Ovary (tissue), 9 donors: ENCODE results near the gene KIF26B. TPM values are rescaled to one million over a fixed set of nuclear protein-coding genes. Genes with fewer than 3 reads are reported as not detected.

ENCODE experiments used
- DNase-seq, 5 donors: peaks; one replicate each; pipeline ENCODE4 v3.0.0-alpha.2; 2019 to 2020
- H3K27ac ChIP-seq, 2 donors: fragments of 200-600 bp; one replicate each; pipeline versions ENCODE4 v1.5.1 to v1.8.0; 2019 to 2022
- H3K27me3 ChIP-seq: fragments of 200-600 bp; one replicate; pipeline ENCODE4 v1.8.0; 2022
- H3K36me3 ChIP-seq: fragments of 200-600 bp; sonication (generic); one replicate; pipeline ENCODE4 v1.5.1; 2019
- H3K4me1 ChIP-seq: one replicate; pipeline ENCODE4 v1.8.1; 2013; ENCODE audit warnings: mild to moderate bottlenecking, moderate library complexity; ENCODE audit not compliant: insufficient read depth
- H3K4me3 ChIP-seq: fragments of 200-600 bp; sonication (generic); one replicate; pipeline ENCODE4 v1.5.1; 2017
- H3K9me3 ChIP-seq, 2 donors: fragments of 200-600 bp in 1 of 2; sonication (generic) in 1 of 2; one replicate each; pipeline versions ENCODE4 v1.5.1 to v1.8.1; 2013 to 2019; ENCODE audit warnings: mild to moderate bottlenecking in 1 of 2, moderate library complexity in 1 of 2
- EP300 ChIP-seq: sonication (generic); formaldehyde crosslinking; IDR thresholded peaks from one replicate; pipeline ENCODE4 v1.6.1; 2017; ENCODE audit warnings: antibody characterized with exemption
- POLR2A ChIP-seq: fragments of 450-650 bp; IDR thresholded peaks from one replicate; pipeline ENCODE4 v1.6.1; 2017; ENCODE audit warnings: antibody characterized with exemption, mild to moderate bottlenecking, moderate library complexity
- WGBS, 3 donors: extraction: QIAGEN DNeasy Blood & Tissue Kit in 1 of 3; methylation state at CpG; one replicate each; pipeline versions ENCODE4 v1.1.5 to v1.1.7; 2013 to 2017; 5-methylcytosine and 5-hydroxymethylcytosine counted together
- intact Hi-C, 4 donors: fragments of 100-400 bp; cut with DNase I; formaldehyde crosslinking; loops; one replicate each; pipeline versions ENCODE4 v1.11.0 to v1.15.1; 2022 to 2023
- polyA plus RNA-seq, 2 donors: library from polyadenylated mRNA; stranded (reverse); fragments of 200-250 nt in 1 of 2; fragments of 350-450 nt in 1 of 2; fragmentation: Illumina TruSeq in 1 of 2; extraction: RNeasy Lipid Tissue Mini Kit (QIAGEN cat#74804) in 1 of 2; gene quantifications; one replicate each; pipeline ENCODE4 v1.2.3, GENCODE V29; 2013 to 2014
- total RNA-seq, 7 donors: library from RNA; depleted of rRNA in 2 of 7; stranded (reverse); fragments of >200 nt in 2 of 7; fragmentation: NEBNext Ultra II Directional in 3 of 7; extraction: Animal tissue kit (Norgen Biotek cat#: 25700) in 3 of 7; gene quantifications; one replicate each; pipeline versions ENCODE4 v1.1.0 to v1.2.4, GENCODE V29; 2016 to 2023
- TF ChIP-seq, protein P1 (sequence below), 3 donors: fragments of 450-650 bp in 2 of 3; fragments of 200-600 bp in 1 of 3; IDR thresholded peaks; one replicate each; pipeline versions ENCODE4 v1.5.1 to v1.8.0; 2016 to 2022; ENCODE audit warnings: antibody characterized with exemption in 3 of 3, mild to moderate bottlenecking in 1 of 3
- donor health status: DM: no; HTN: no; CAD: no; lungs with moderate emphysema.
- donor health status: DM: no; HTN: no; CAD: no.
- donor health status: Bipolar disorder and iron deficiency.
- donor health status: DM: yes; HTN: yes; CAD: no.
- donor health status: DM: no; HTN: no; CAD: no.
- donor health status: DM: yes; HTN: yes; CAD: no.

The KIF26B gene
- total and polyA plus RNA-seq, 9 donors, result 0.28 to 4.0 (median 0.54) TPM

DNA sequence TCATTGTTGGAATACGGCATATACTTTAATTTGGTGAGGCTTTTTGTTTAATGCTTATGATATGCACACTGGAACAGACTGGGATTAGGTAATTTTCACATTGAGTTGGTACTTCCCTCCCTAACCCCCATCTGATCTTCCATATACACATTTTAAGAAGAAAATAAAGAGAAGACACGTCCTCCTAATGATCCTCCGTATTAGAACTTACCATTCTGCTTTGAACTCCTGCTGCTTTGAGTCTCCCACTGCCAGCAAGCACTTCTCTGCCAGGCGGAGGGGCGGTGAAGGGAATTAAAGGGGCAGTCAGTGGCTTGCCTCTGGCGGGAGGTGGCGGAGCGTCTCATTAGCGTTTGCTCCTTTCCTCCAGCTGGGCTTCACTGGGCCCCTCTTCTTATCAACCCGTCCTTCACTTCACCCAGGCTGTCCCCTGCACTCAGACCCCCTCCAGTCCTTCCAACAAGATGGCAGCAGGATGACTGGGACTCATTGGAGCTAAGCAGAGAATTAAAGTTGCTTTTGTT, 433.4 kb downstream of the KIF26B start:
- intact Hi-C loops, result no loop called here
- H3K4me1 ChIP-seq, result peaks cover 1% of the 10 kb centered on the region
- WGBS, 3 donors, result 78 to 83% (median 82%) methylated on average over 10 of the region's 10 CpGs
- no peaks in the 10 kb centered on the region for H3K9me3 ChIP-seq
- H3K36me3 ChIP-seq, result no peaks in the 10 kb centered on the region
- TF ChIP-seq, protein P1, sequence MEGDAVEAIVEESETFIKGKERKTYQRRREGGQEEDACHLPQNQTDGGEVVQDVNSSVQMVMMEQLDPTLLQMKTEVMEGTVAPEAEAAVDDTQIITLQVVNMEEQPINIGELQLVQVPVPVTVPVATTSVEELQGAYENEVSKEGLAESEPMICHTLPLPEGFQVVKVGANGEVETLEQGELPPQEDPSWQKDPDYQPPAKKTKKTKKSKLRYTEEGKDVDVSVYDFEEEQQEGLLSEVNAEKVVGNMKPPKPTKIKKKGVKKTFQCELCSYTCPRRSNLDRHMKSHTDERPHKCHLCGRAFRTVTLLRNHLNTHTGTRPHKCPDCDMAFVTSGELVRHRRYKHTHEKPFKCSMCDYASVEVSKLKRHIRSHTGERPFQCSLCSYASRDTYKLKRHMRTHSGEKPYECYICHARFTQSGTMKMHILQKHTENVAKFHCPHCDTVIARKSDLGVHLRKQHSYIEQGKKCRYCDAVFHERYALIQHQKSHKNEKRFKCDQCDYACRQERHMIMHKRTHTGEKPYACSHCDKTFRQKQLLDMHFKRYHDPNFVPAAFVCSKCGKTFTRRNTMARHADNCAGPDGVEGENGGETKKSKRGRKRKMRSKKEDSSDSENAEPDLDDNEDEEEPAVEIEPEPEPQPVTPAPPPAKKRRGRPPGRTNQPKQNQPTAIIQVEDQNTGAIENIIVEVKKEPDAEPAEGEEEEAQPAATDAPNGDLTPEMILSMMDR (IDR thresholded peaks at IDR 0.05), result no peak
- TF ChIP-seq EP300, result no peak
- no peak for TF ChIP-seq POLR2A
- DNase-seq, result no peak
- H3K27me3 ChIP-seq, result no peaks in the 10 kb centered on the region
- no peak overlapping the region for H3K27ac ChIP-seq
- no peak overlapping the region for H3K4me3 ChIP-seq

DNA sequence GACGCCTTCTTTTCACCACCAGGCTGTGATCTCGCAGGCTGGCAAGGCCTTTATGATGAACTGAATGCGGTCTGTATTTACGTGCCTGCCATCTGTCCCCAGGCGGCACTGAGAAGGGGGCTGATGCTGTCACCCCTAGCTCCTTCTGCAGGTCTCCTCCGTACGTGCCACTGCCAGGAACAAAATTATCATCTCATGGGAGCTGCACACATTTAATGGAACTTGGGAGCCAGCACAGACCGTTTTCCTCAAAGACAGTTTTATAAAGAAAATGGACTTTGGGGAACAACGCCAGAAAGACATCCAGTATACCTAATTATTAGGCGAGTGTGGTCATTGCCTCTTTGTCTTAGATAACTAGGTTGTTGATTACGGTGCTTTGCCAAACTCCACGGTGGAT, 434.5 kb downstream of the KIF26B start:
- Histone ChIP-seq H3K4me3 (no peak overlapping the region), H3K36me3 (no peaks in the 10 kb centered on the region), H3K27ac (no peak overlapping the region), H3K27me3 (no peaks in the 10 kb centered on the region), H3K4me1 (peaks cover 1% of the 10 kb centered on the region), H3K9me3 (no peaks in the 10 kb centered on the region)
- intact Hi-C loops, result no loop called here
- 85 to 89% (median 89%) methylated on average over 12 of the region's 12 CpGs for WGBS, 3 donors
- TF ChIP-seq, protein P1 (IDR thresholded peaks at IDR 0.05), result no peak
- DNase-seq, result no peak

DNA sequence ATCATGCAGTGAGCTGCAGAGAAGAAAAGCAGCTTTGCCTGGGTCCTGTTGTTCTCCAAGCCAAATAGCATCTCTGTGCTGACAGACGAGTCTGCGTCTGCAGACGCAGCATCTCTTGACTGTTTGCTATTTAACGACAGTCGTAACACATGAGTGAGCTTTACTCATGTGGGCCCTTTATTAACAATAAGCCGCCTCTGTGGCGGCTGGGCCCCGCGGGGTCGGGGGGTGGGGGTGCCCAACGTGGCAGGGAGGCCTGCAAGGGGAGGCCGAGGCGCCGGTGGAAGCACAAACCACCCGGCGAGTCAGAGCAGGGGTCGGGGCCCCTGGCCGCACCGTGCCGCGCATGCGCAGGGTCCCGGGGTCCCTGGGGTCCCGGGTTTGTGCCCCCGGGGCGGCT, 435.1 kb downstream of the KIF26B start:
- no peak for DNase-seq
- no peaks in the 10 kb centered on the region for H3K27me3 ChIP-seq
- H3K4me3 ChIP-seq, result no peak overlapping the region
- 80 to 88% (median 87%) methylated on average over 26 of the region's 26 CpGs for WGBS, 3 donors
- no peaks in the 10 kb centered on the region for H3K9me3 ChIP-seq
- no peak overlapping the region for H3K27ac ChIP-seq
- TF ChIP-seq, protein P1 (IDR thresholded peaks at IDR 0.05), result no peak
- TF ChIP-seq EP300 (no peak), POLR2A (no peak)
- H3K36me3 ChIP-seq, result no peaks in the 10 kb centered on the region
- H3K4me1 ChIP-seq, result peaks cover 1% of the 10 kb centered on the region
- intact Hi-C loops, result no loop called here

DNA sequence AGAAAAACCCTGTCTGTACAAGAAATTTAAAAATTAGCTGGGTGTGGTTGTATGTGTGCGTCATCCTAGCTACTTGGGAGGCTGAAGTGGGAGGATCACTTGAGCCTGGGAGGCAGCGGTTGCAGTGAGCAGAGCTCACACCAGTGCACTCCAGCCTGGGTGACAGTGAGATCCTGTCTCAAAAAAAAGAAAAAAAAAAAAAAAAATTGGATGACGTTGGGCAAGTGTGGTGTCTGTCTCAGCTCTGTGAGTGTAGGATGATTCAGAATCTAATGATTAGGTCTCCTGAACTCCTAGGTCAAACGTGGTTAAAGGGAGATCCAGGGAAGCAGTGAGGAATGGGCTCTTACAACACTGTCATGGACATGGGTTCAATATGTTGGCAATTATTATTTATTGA, 435.9 kb downstream of the KIF26B start:
- Histone ChIP-seq H3K27ac (no peak overlapping the region), H3K27me3 (no peaks in the 10 kb centered on the region), H3K4me3 (no peak overlapping the region), H3K36me3 (no peaks in the 10 kb centered on the region), H3K4me1 (no peaks in the 10 kb centered on the region), H3K9me3 (no peaks in the 10 kb centered on the region)
- TF ChIP-seq EP300 (no peak), POLR2A (no peak)
- TF ChIP-seq, protein P1 (IDR thresholded peaks at IDR 0.05), result no peak
- intact Hi-C loops, result no loop called here
- DNase-seq, result no peak
- 77 to 87% (median 80%) methylated on average over 4 of the region's 4 CpGs for WGBS, 3 donors
